WTC11 (cell line): ENCODE measurements around the gene DYNLL2. TPM values are rescaled to one million over a fixed set of nuclear protein-coding genes. Genes with fewer than 3 reads are reported as not detected.

Source experiments
- ATAC-seq: fragments of 200-7000 bp; cut with Tn5 transposase; 2 replicates; pipeline ENCODE4 v1.10.0; 2021; ENCODE audit warnings: mild to moderate bottlenecking, moderate library complexity
- CTCF ChIA-PET: fragments of 300-600 bp; sonication (Branson Sonifier 250); formaldehyde crosslinking; loops from one replicate; lab custom pipeline; 2021; ENCODE audit warnings: antibody characterized with exemption; lab: Charles Lee
- POLR2A ChIA-PET: fragments of 350-600 bp; sonication (Branson Sonifier 250); formaldehyde crosslinking; loops from one replicate; lab custom pipeline; 2021; ENCODE audit warnings: antibody characterized with exemption; lab: Charles Lee
- DNase-seq: peaks from one replicate; pipeline ENCODE4 v3.0.0; 2021; ENCODE audit warnings: low spot score
- H3K27ac Mint-ChIP-seq: 2 replicates; pipeline ENCODE4 v1.8.0; 2021; ENCODE audit warnings: mixed read lengths
- H3K27me3 Mint-ChIP-seq: 2 replicates; pipeline ENCODE4 v1.8.0; 2021; ENCODE audit warnings: low read depth, mild to moderate bottlenecking, moderate library complexity, mixed read lengths
- H3K36me3 Mint-ChIP-seq: 2 replicates; pipeline ENCODE4 v1.8.0; 2021; ENCODE audit warnings: mixed read lengths
- H3K4me1 Mint-ChIP-seq: 2 replicates; pipeline ENCODE4 v1.8.0; 2022; ENCODE audit warnings: mixed read lengths
- H3K4me3 Mint-ChIP-seq: 2 replicates; pipeline ENCODE4 v1.8.0; 2021; ENCODE audit warnings: mild to moderate bottlenecking, moderate library complexity, mixed read lengths
- H3K9me3 Mint-ChIP-seq: 2 replicates; pipeline ENCODE4 v1.8.0; 2021; ENCODE audit warnings: mixed read lengths
- E2F1 ChIP-seq: sonication (generic); formaldehyde crosslinking; IDR thresholded peaks from 2 replicates; pipeline ENCODE4 v1.8.0; 2022; ENCODE audit warnings: mild to moderate bottlenecking, missing genetic modification reagents
- ERG ChIP-seq: fragments of 250-450 bp; sonication (Bioruptor Pico); IDR thresholded peaks from 2 replicates; pipeline ENCODE4 v1.8.0; 2021; ENCODE audit warnings: mild to moderate bottlenecking
- NFATC4 ChIP-seq: fragments of 250-450 bp; sonication (Bioruptor Pico); IDR thresholded peaks from 2 replicates; pipeline ENCODE4 v1.9.0; 2021; ENCODE audit warnings: mild to moderate bottlenecking
- NFYB ChIP-seq: sonication (generic); formaldehyde crosslinking; conservative IDR thresholded peaks from 2 replicates; pipeline ENCODE4 v1.8.0; 2022; ENCODE audit warnings: low read depth, missing genetic modification reagents
- RORB ChIP-seq: fragments of 250-450 bp; sonication (Bioruptor Pico); IDR thresholded peaks from 2 replicates; pipeline ENCODE4 v1.9.0; 2021; ENCODE audit warnings: mild to moderate bottlenecking
- SP1 ChIP-seq: sonication (generic); formaldehyde crosslinking; conservative IDR thresholded peaks from 2 replicates; pipeline ENCODE4 v1.8.1; 2022; ENCODE audit warnings: missing genetic modification reagents
- TP53 ChIP-seq: sonication (generic); formaldehyde crosslinking; IDR thresholded peaks from 2 replicates; pipeline ENCODE4 v1.8.1; 2023; ENCODE audit warnings: mild to moderate bottlenecking, missing genetic modification reagents
- USF1 ChIP-seq: sonication (generic); formaldehyde crosslinking; IDR thresholded peaks from 2 replicates; pipeline ENCODE4 v1.8.0; 2022; ENCODE audit warnings: mild to moderate bottlenecking, missing genetic modification reagents
- ZNF263 ChIP-seq: sonication (generic); formaldehyde crosslinking; IDR thresholded peaks from 2 replicates; pipeline ENCODE4 v1.8.1; 2022; ENCODE audit warnings: low read depth, mild to moderate bottlenecking, moderate library complexity, missing genetic modification reagents
- ZNF512 ChIP-seq: sonication (generic); formaldehyde crosslinking; IDR thresholded peaks from 2 replicates; pipeline ENCODE4 v1.8.1; 2022; ENCODE audit warnings: missing genetic modification reagents, borderline replicate concordance
- ZNF532 ChIP-seq: fragments of 250-450 bp; sonication (Bioruptor Pico); IDR thresholded peaks from 2 replicates; pipeline ENCODE4 v1.9.0; 2021; ENCODE audit warnings: mild to moderate bottlenecking, borderline replicate concordance
- total RNA-seq: library from RNA; stranded (reverse); gene quantifications from 3 replicates; pipeline ENCODE4 v1.2.3, GENCODE V29; 2021

DYNLL2 gene
- total RNA-seq, 1 experiment from 2014 or later, result 34.6 TPM

GRCh38 chr17:58060596-58061191, 22.5 kb upstream of the DYNLL2 start:
- ATAC-seq (no peak), DNase-seq (no peak)
- H3K27me3 Mint-ChIP-seq, result peaks cover 3% of the 10 kb centered on the region; the same call in 1 of the 2 replicates
- peaks cover 5% of the 10 kb centered on the region for H3K4me1 Mint-ChIP-seq
- POLR2A ChIA-PET, result interaction anchor here (1.2 kb wide), 1 partner anchor 22 kb away, joined by 3 read pairs; the partner anchor contains the start of gene DYNLL2
- H3K36me3 Mint-ChIP-seq, result no peaks in the 10 kb centered on the region
- no peak overlapping the region for H3K27ac Mint-ChIP-seq
- TF ChIP-seq ZNF263 (no peak), E2F1 (CRISPR knock-in tag) (no peak), USF1 (CRISPR knock-in tag) (no peak), SP1 (CRISPR knock-in tag) (no peak), TP53 (no peak), NFATC4 (CRISPR knock-in tag) (no peak), ERG (no peak), ZNF532 (CRISPR knock-in tag) (no peak)
- H3K4me3 Mint-ChIP-seq, result no peak overlapping the region
- H3K9me3 Mint-ChIP-seq, result no peaks in the 10 kb centered on the region
- CTCF ChIA-PET, result interaction anchor here (0.8 to 1.7 kb wide), 2 partner anchors 22 to 61 kb away, joined by 3 to 5 read pairs; no protein-coding TSS in a partner anchor

GRCh38 chr17:58061672-58062071, 21.5 kb upstream of the DYNLL2 start:
- Mint-ChIP-seq H3K9me3 (no peaks in the 10 kb centered on the region), H3K27ac (no peak overlapping the region), H3K4me3 (no peak overlapping the region), H3K36me3 (no peaks in the 10 kb centered on the region), H3K27me3 (peaks cover 3% of the 10 kb centered on the region; the same call in 1 of the 2 replicates), H3K4me1 (peaks cover 5% of the 10 kb centered on the region)
- ChIA-PET POLR2A (interaction anchor here (1.2 kb wide), 1 partner anchor 21 kb away, joined by 3 read pairs; the partner anchor contains the start of gene DYNLL2), CTCF (interaction anchor here (0.8 kb wide), 1 partner anchor 21 kb away, joined by 3 read pairs; no protein-coding TSS in a partner anchor)
- DNase-seq (no peak), ATAC-seq (no peak)
- no peak for TF ChIP-seq NFYB (CRISPR knock-in tag)
- no peak for TF ChIP-seq SP1 (CRISPR knock-in tag)

- POLR2A ChIA-PET, result no interaction called here
- DNase-seq (no peak), ATAC-seq (no peak)
- Mint-ChIP-seq H3K9me3 (peaks cover 3% of the 10 kb centered on the region; the same call in 1 of the 2 replicates), H3K4me3 (no peak overlapping the region), H3K36me3 (no peaks in the 10 kb centered on the region), H3K27me3 (peaks cover 15% of the 10 kb centered on the region), H3K27ac (no peak overlapping the region), H3K4me1 (no peaks in the 10 kb centered on the region)
- CTCF ChIA-PET, result interaction anchor here (0.7 kb wide), 2 partner anchors 28 to 998 kb away, joined by 3 read pairs; no protein-coding TSS in a partner anchor
- TF ChIP-seq ZNF512 (CRISPR knock-in tag) (no peak), RORB (CRISPR knock-in tag) (no peak)
Measured at GRCh38 chr17:58065238-58065637, 18.0 kb upstream of the DYNLL2 start.
